GOT3 (cell line): Measurements from ENCODE around the gene FGF13.

ENCODE experiments used
- DNase-seq: peaks from one replicate; lab custom pipeline; 2025; ENCODE audit warnings: mixed read lengths; lab: John Stamatoyannopoulos, UW

Gene FGF13

GRCh38 chrX:138711399-138712347 is at the start of gene FGF13:
FGF13 (minus strand) TSS chrX:138711717; CDS start chrX:138711003, 714 bp downstream.
- DNase-seq, result no peak

- no peak for DNase-seq
These were observed 47.9 kb upstream of the FGF13 start for GRCh38 chrX:138759217-138759943.

GRCh38 chrX:138756234-138756633 is 44.7 kb upstream of the FGF13 start:
- peak; percentile 1 for DNase-seq

DNA sequence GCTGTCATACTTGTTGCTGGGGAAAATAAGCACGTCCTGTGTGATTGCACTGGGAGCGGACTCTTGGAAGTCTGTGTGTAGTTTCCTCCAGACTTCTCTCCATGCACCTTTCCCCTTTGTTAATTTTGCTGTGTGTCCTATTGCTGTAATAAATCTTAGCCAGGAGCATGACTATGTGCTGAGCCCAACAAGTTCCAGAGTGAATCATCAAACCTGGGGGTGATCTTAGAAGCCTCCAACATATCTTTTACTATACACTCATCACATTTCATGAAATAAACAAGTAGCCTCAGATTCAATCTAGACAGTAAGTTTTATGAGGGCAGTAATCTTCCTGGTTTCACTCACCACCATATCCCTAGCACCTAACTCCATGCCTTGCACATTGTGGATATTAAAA is 43.3 kb upstream of the FGF13 start:
- DNase-seq, result no peak

- DNase-seq, result no peak
These were observed 37.0 kb upstream of the FGF13 start for GRCh38 chrX:138748480-138748879.

DNA sequence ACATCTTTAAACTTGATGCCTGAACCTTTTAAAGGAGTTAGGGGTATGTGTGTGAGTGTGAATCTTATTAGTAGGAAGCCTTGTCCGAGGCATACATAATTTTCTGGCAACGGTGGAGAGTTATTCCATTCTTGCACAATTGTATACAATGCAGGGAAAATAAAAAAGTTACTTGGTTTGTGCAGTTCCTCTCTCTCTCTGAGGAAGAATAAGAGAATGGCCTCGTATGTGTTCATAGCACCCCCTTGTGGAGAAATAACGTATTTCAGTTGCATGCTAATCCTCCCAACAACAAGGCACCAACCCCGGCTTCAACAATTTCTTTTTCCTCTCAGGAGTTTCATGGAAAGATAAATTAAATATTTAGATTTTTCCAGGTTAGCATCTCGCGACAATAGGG is 33.7 kb upstream of the FGF13 start:
- DNase-seq, result no peak

GRCh38 chrX:138742217-138742616 is 30.7 kb upstream of the FGF13 start:
- DNase-seq, result no peak

DNA sequence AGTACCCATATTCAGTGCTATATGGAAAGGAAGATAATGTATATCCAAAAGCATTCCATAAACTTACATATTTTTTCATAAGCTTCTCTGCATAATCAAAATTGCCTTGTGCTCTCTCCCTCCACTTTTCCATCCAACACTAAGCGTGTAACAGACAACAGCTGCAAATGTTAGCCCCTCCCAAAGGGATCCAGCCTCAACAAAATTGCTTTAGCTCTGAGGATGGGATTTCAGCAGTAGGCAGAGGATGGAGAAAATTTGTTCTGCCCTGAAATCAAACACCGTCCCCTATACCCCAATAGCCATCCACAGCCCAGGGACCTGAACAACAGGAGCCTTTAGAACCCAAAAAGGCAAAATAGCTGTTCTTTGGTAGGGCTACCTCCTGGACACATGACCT is 28.8 kb upstream of the FGF13 start:
- DNase-seq, result no peak

DNA sequence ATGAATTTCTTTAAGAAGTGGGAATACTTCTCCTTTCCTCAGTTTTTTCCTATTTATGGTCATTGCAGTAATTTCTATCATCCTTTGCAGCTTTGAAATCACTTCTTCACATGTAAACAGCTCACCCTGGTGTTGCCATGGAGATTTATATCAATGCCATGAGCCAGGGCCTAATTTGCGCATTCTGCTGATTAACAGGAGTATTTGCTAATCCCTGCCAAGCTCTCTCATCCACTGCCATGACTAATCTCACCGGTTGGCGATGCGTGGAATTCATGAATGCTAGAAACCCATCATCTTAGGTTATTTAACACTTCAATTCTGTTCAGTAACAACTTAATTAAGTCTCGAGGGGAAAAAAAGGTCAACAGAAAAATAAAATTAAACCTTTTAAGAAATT is 11.8 kb upstream of the FGF13 start:
- DNase-seq, result no peak

DNA sequence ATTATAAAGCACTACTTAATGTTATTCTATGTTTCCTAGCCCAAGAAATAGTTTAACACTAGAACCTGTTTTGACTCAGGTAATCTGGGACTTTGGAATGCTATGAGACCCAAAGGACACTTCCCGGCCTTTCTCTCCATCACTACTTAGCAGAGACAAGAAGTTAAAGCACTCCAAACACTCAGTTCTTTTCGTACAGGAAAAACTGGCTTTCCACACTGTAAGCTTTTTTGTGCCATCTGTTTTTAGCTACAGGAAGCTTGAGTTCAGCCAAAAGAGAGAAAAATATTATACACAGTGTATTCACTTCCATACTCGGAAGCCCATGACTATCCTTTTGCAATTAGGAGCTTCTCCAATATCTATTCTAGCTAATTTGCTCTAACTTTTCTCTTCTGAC is 7.9 kb upstream of the FGF13 start:
- DNase-seq, result no peak

DNA sequence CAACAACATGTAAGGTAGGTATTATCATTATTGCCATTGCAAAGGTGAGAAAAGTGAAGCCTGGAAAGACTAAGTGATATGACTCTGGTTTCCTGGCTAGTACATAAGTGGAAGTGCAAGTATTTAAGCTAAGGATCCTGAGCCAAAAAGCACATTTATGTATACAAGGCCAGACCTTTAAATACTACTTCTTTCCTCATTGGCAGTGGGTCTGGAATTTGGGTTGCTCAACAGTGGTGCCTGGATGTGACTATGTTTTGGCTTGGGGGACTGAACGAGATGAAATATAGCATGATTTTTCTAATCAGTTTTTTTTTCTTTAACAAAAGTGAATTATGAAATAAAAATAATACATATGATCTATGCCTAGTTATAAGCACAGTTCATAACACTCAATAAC is 7.4 kb upstream of the FGF13 start:
- no peak for DNase-seq

GRCh38 chrX:138710866-138711341 is 613 bp downstream of the FGF13 start:
- DNase-seq, result no peak

DNA sequence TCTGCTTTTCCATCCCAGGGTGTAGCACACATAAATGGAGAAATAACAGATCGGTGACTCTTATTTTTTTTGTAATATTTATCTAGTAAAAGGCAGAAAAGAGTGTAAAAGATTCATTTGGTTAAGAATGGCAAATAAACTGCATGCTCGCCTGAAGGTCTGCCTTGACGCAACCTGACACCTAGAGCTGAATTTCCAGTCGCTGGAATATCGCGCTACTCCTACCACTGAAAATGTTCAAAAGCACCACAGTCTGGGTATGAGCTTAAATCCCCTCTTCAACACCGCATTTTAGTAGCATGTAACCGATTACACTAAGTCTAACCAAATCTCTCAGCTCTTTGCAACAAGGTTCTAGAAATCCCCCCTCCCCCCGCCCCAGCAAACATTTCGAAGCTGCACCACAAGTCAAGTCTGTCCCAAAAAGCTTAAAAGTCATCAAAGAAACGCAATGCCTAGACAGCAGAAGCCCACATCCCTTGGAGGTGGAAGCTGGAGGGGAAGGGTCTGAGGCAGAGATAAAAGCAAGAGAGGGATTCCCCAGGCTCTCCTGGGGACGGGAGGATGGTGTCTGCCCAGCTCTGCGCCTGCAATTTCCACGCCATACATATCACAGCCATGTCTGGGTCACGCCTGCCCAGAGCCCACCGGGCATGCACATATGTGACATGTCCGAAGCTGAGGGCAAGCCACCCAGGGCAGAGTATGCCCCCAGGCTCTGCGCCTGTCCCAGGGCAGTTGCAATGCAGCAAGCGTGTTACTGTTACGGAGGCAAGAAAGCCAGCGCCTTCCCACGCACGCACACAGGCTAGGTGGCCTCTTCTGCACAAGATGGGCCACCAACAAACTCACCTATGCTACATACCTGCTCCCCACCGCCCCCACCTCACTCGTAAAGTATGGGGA is 1.4 kb downstream of the FGF13 start:
- no peak for DNase-seq

GRCh38 chrX:138708268-138708667 is 3.2 kb downstream of the FGF13 start:
- DNase-seq, result no peak

DNA sequence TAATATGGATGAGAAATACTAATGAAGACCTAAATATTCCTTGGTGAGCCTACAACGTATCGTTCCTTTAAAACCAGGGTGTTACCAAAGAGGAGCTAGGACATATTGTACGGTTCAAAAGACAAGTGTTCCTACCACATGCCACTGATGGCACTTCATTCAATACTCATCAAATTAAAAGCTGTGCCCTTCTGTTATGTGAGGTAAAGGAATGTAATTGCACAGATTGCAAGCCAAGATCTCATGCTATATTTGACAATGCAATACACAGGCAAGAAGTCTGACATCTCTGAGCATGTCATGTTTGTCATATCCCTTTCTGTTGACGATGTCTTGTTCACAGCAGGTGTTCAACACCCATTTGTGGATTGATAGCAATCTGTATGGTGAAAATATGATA is 6.9 kb downstream of the FGF13 start:
- no peak for DNase-seq

DNA sequence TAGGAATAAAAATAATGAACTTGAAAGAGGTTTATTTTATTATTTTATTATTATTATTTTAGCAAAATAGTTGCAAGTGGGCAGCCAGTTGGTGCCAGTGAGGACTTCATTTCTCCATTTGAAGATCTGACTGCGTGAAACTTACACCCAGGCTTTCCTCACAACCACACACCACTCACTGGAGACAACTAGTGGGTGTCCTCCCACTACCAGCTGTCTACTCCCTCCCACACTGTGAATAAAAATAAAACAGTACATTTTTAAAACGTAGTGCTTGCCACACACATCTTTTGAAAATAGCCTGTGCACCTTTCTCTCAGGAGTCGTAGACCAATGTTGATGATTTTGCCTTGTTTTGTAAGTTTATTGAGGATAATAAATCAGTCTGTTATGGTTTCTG is 7.4 kb downstream of the FGF13 start:
- no peak for DNase-seq

GRCh38 chrX:138692591-138692990 is 18.9 kb downstream of the FGF13 start:
- DNase-seq, result no peak

GRCh38 chrX:138691186-138691585 is 20.3 kb downstream of the FGF13 start:
- DNase-seq, result no peak

DNA sequence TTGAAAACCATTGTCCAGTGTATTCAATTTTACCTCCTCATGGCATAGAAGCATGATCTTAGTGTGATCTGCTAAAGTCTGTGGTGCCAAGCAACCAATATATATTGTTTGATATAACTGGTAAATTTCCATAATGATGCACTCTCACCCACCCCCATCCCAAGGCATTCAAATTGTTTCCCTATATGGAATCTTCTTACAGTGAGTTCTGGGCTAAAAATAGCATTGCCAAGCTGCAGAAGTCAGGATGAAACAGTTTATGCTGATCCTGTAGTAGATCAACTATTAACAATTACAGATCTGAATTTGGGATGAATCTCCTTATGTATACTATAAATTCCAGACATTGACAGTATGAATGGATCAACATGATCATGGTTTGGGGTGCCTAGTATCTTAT is 20.9 kb downstream of the FGF13 start:
- no peak for DNase-seq

- no peak for DNase-seq
These were observed 27.9 kb downstream of the FGF13 start for GRCh38 chrX:138683600-138683999.

DNA sequence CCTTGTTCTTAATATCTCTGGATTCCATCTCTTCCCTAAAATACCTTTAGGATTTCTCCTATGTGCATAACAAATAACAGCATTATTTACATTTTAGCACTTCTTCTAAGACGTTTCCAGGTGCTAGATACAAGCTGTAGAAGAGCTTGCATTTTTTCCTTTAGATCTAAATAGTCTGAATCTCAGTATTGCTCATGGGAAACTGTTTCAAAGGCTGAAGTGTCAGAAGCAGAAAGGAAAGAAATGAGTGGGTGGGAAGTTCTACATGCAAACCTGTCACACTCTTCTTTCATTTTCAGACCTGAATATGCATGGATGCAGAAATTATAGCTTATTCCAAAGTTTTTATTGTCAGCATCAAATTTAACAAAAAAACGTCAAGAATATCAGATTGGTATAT is 41.8 kb downstream of the FGF13 start:
- no peak for DNase-seq

- DNase-seq, result no peak
These were observed 47.1 kb downstream of the FGF13 start for GRCh38 chrX:138664466-138664865.
